ENCODE results near the gene HAT1.
A peak's percentile ranks its signal among the peaks of the same experiment; 100 is the strongest.

The HAT1 gene

GRCh38 chr2:171921970-171922229 is 361 bp upstream of the HAT1 start:
- DNase-seq (ENCODE audit: low spot score) = no peak

- peak; percentile 9 for DNase-seq (ENCODE audit: low spot score)
Observed at GRCh38 chr2:171923206-171923605, 945 bp downstream of the HAT1 start.

- DNase-seq (ENCODE audit: low spot score) = no peak
Observed at GRCh38 chr2:171924170-171924942, 2.1 kb downstream of the HAT1 start.

GRCh38 chr2:171930385-171930784 is 8.1 kb downstream of the HAT1 start:
- no peak for DNase-seq (ENCODE audit: low spot score)

- DNase-seq (ENCODE audit: low spot score) = no peak
Observed at GRCh38 chr2:171939058-171939742, 16.9 kb downstream of the HAT1 start.

DNA sequence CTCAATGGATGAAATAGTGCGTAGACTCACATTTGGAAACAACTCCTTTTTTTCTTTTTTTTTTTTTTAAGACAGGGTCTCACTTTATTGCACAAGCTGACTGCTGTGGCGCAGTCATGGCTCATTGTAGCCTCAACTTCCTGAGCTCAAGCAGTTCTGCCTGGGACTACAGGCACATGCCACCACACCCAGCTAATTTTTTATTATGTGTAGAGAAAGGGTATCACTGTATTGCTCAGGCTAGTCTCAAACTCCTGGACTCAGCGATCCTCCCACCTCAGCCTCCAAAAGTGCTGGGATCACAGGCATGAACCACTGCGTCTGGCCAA is 17.4 kb downstream of the HAT1 start:
- no peak for DNase-seq (ENCODE audit: low spot score)

GRCh38 chr2:171941316-171941699 is 19.0 kb downstream of the HAT1 start:
- no peak for DNase-seq (ENCODE audit: low spot score)

DNA sequence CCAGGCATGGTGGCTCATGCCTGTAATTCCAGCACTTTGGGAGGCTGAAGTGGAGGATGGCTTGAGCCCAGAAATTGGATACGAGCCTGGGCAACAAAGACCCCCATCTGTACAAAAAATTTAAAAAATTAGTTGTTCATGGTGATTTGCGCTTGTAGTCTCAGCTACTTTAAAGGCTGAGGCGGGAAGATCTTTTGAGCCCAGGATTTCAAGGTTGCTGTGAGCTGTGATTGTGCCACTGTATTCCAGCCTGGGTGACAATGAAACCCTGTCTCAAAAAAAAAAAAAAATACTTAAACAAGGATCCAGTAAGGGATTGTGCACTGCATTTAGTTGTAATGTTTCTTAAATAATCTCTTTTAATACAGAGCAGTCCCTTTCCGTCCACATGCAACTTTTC is 21.6 kb downstream of the HAT1 start:
- no peak for DNase-seq (ENCODE audit: low spot score)

- DNase-seq (ENCODE audit: low spot score) = no peak
Observed at GRCh38 chr2:171952276-171952675, 30.0 kb downstream of the HAT1 start.

DNA sequence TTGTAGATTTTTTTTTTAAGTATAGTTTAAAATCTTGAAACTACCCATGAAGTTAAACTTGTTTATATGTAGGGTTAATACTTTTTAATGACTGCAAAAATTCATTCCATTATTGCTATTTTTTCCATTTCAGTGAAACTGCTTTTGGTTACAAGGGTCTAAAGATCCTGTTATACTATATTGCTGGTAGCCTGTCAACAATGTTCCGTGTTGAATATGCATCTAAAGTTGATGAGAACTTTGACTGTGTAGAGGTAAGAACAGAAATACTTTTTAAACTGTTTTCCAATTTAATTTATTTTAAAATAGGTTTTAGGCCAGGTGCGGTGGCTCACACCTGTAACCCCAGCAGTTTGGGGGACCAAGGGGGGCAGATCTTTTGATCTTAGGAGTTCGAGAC is 30.5 kb downstream of the HAT1 start:
- no peak for DNase-seq (ENCODE audit: low spot score)

DNA sequence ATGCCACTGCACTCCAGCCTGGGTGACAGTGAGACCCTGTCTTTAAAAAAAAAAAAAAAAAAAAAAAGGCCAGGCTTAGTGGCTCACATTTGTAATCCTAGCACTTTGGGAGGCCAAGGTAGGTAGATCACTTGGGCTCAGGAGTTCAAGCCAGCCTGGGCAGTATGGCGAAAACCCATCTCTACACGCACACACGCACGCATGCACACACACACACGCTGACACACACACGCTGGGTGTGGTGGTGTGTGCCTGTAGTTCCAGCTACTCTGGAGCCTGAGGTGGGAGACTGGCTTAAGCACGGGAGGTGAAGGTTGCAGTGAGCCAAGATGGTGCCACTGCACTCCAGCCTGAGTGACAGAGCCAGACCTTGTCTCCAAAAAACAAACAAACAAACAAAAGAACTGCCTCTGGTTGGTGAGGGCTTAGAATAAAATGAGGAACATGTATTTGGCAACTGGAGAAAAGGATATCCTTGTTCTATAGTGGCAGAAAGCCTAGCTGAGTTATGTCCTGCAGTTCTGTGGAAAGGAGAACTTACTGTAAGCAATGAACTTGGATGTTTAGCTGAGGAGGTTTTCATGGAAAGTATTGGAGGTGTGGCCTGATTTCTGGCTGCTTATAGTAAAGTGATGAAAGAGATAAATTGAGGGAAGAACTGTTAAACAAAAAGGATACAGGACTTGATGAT is 34.0 kb downstream of the HAT1 start:
- DNase-seq (ENCODE audit: low spot score) = no peak

DNA sequence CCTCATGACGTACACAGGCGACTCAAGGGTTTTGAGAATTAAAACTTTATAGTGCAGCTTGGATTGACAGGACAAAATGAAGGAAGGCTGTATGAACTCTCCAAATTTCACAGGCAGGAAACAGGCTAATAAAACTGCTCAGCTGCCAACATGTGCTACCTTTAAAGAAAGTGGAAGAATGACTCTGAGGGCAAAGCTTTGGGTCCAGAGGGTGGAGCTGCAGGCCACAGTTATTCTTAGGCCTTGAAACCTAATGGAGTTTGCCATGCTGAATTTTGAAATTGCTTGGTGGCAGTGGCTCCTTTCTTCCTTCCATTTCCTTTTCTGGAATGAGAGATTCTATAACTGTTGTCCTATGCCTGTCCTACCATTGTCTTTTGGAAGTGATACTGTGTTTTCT is 34.8 kb downstream of the HAT1 start:
- peak; percentile 41 for DNase-seq (ENCODE audit: low spot score)

GRCh38 chr2:171958475-171958874 is 36.2 kb downstream of the HAT1 start:
- no peak for DNase-seq (ENCODE audit: low spot score)

DNA sequence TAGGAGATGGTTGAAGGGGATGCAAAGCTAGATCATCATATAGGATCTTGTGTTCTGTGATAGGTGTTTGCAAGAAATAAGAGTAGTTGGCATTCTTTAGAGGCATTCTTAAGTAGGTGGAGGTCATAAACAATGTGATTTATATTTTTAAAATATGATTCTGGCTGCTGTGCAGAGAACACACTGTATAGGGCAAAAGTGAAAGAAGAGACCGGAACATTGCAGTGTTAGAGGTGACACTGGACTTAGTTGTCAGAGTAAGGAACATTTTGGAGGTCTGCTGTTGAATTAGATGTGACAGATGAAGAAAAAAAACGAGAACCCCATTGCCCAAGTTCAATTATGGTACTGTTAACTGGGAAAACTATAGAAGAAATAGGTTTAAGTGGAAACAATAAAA is 37.7 kb downstream of the HAT1 start:
- no peak for DNase-seq (ENCODE audit: low spot score)

GRCh38 chr2:171960570-171960969 is 38.3 kb downstream of the HAT1 start:
- DNase-seq (ENCODE audit: low spot score) = no peak

DNA sequence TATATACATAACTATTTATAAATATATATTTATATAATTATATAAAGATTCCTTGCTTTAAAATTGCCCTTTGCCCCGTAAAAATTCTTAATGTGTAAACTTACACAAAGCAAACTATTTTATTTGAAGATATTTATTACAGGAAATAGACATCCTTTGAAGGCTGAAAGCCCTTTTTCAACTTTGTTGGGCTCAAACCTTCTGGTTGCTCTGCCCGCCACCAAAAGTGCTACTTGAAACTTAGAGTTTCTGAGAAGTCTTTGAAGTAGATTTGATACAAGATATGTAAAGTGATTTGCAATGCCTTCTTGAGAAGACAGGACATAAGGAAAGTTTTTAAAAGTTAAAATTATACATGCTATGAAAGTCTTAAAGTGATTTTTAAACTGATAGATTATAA is 40.9 kb downstream of the HAT1 start:
- no peak for DNase-seq (ENCODE audit: low spot score)

- no peak for DNase-seq (ENCODE audit: low spot score)
Observed at GRCh38 chr2:171964308-171964707, 42.0 kb downstream of the HAT1 start.

DNA sequence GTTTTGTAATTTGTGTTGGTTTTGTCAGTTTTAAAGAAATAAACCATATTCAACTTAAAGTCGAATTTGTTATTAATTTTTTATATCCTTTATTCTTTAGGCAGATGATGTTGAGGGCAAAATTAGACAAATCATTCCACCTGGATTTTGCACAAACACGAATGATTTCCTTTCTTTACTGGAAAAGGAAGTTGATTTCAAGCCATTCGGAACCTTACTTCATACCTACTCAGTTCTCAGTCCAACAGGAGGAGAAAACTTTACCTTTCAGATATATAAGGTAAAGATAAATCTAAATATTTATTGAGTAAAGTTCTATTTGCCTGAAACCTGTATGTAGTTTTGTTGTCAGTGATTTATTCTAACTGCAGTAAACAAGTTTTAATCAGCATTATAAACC is 43.0 kb downstream of the HAT1 start:
- no peak for DNase-seq (ENCODE audit: low spot score)

DNA sequence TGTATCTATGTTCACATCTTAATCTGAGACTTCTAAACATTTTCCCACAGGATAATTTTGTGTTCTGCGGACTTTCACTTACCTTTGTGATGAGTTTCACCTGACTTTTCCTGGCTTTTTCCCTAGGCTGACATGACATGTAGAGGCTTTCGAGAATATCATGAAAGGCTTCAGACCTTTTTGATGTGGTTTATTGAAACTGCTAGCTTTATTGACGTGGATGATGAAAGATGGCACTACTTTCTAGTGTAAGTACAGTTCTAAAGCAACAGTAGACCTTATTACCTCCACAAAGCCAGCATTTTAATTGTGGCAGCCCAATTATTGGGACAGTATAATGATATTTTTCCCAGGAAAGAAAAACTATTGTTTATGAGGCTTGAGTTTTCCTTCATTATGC is 43.4 kb downstream of the HAT1 start:
- peak; percentile 87 for DNase-seq (ENCODE audit: low spot score)

DNA sequence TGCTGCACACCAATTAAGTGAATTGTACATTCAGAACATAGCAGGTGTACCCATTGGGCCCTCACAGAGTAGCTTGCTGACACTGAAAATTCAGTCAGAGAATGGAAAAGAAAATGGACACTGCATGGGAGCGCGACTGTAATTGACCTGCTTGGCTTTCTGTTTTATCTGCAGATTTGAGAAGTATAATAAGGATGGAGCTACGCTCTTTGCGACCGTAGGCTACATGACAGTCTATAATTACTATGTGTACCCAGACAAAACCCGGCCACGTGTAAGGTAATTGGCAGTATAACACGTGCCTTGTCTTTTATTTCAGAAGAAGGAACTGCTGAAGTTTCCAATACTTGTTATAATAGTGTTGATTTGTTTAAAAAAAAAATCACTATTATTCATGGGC is 44.0 kb downstream of the HAT1 start:
- DNase-seq (ENCODE audit: low spot score) = no peak

- DNase-seq (ENCODE audit: low spot score) = no peak
Observed at GRCh38 chr2:171966688-171967087, 44.4 kb downstream of the HAT1 start.

DNA sequence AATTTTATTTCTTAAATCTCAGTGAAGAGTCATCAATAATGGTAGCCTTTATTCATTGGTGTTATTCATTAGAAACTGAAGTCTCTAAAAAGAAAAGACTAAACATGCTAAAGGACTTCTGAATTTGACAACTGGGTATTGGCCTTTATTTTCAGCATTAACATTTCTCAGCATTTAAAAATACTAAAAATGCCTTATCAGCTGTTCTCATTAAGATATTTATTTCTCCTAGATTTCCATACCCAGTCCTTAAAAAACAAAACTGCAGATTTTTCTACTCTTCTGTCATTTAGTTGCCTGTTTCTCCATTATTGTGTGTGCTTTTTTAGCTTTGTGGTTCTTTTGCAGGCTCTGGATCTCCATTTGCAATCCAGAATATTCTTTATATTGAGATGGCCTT is 46.2 kb downstream of the HAT1 start:
- DNase-seq (ENCODE audit: low spot score) = no peak

- DNase-seq (ENCODE audit: low spot score) = no peak
Observed at GRCh38 chr2:171972329-171972982, 50.2 kb downstream of the HAT1 start.

Data from SW480 (cell line).